ENCODE measurements around the gene SH3BP5L. TPM values are rescaled to one million over a fixed set of nuclear protein-coding genes. Genes with fewer than 3 reads are reported as not detected.

Gene SH3BP5L
- total RNA-seq, 2 donors from 2014 or later: 13.7 to 14.8 TPM

- ATAC-seq (no peak), DNase-seq (no peak)
- Histone ChIP-seq H3K4me3 (no peak overlapping the region), H3K27me3 (no peaks in the 10 kb centered on the region), H3K27ac (no peak overlapping the region), H3K4me1 (peaks cover 23% of the 10 kb centered on the region), H3K9me3 (no peaks in the 10 kb centered on the region), H3K36me3 (replicated peaks in 1 of 2; ENCODE audit: insufficient read depth in 1 of 2, low read depth in 2 of 2) (no peaks in the 10 kb centered on the region)
- TF ChIP-seq CTCF (IDR thresholded peaks at IDR 0.05) (no peak), POLR2A (IDR thresholded peaks at IDR 0.05) (no peak)
- 51 to 55% methylated on average over 3 of the region's 3 CpGs for WGBS, 2 donors
- intact Hi-C loops (cut with DNase I): no loop called here
Observed at GRCh38 chr1:248828845-248829244, 3.1 kb upstream of the SH3BP5L start.

- ATAC-seq (no peak), DNase-seq (no peak)
- no peaks in the 10 kb centered on the region for H3K36me3 ChIP-seq (replicated peaks in 1 of 2; ENCODE audit: insufficient read depth in 1 of 2, low read depth in 2 of 2)
- intact Hi-C loops (cut with DNase I): no loop called here
- peak overlapping the region; percentile 61 to 63 for H3K4me3 ChIP-seq
- peak overlapping the region; percentile 77 to 95 (median 93) for H3K27ac ChIP-seq
- no peak for TF ChIP-seq POLR2A (IDR thresholded peaks at IDR 0.05)
- no peak for TF ChIP-seq CTCF (IDR thresholded peaks at IDR 0.05)
- peaks cover 56% of the 10 kb centered on the region for H3K4me1 ChIP-seq
- no peaks in the 10 kb centered on the region for H3K27me3 ChIP-seq
- WGBS, 2 donors: 0 to 1% methylated on average over 18 of the region's 18 CpGs
- H3K9me3 ChIP-seq: no peaks in the 10 kb centered on the region
Observed at GRCh38 chr1:248825573-248825908, 174 bp downstream of the SH3BP5L start.

- Histone ChIP-seq H3K27ac (peak overlapping the region in 3 of 4 donors; percentile 77 to 95 (median 94)), H3K27me3 (no peaks in the 10 kb centered on the region), H3K36me3 (replicated peaks in 1 of 2; ENCODE audit: insufficient read depth in 1 of 2, low read depth in 2 of 2) (no peaks in the 10 kb centered on the region), H3K9me3 (no peaks in the 10 kb centered on the region), H3K4me1 (peaks cover 56% of the 10 kb centered on the region), H3K4me3 (peak overlapping the region; percentile 61 to 63)
- intact Hi-C loops (cut with DNase I): no loop called here
- no peak for TF ChIP-seq POLR2A (IDR thresholded peaks at IDR 0.05)
- TF ChIP-seq CTCF (IDR thresholded peaks at IDR 0.05): no peak
- ATAC-seq (no peak), DNase-seq (peak in 2 of 4 donors; percentile 13 to 15)
- 26 to 35% methylated on average over 10 of the region's 10 CpGs for WGBS, 2 donors
Observed at GRCh38 chr1:248825136-248825535, 579 bp downstream of the SH3BP5L start.

GRCh38 chr1:248824701-248825100 lies 1.0 kb downstream of the SH3BP5L start:
- DNase-seq (peak in 2 of 4 donors; percentile 7 to 10), ATAC-seq (no peak)
- Histone ChIP-seq H3K27me3 (no peaks in the 10 kb centered on the region), H3K4me3 (no peak overlapping the region), H3K9me3 (no peaks in the 10 kb centered on the region), H3K27ac (peak overlapping the region in 1 of 4 donors; percentile 95), H3K4me1 (peaks cover 56% of the 10 kb centered on the region), H3K36me3 (replicated peaks in 1 of 2; ENCODE audit: insufficient read depth in 1 of 2, low read depth in 2 of 2) (peaks cover 0 to 1% of the 10 kb centered on the region in 2 donors)
- WGBS, 2 donors: 74 to 81% methylated on average over 3 of the region's 3 CpGs
- no peak for TF ChIP-seq CTCF (IDR thresholded peaks at IDR 0.05)
- no peak for TF ChIP-seq POLR2A (IDR thresholded peaks at IDR 0.05)
- intact Hi-C loops (cut with DNase I): no loop called here

GRCh38 chr1:248824301-248824700 lies 1.4 kb downstream of the SH3BP5L start:
- 93 to 94% methylated on average over 1 of the region's 1 CpG for WGBS, 2 donors
- intact Hi-C loops (cut with DNase I): no loop called here

More at GRCh38 chr1:248824301-248824700, 1.4 kb downstream of the SH3BP5L start:
- ATAC-seq: no peak
- TF ChIP-seq POLR2A (IDR thresholded peaks at IDR 0.05) (no peak), CTCF (IDR thresholded peaks at IDR 0.05) (no peak)
- DNase-seq: peak in 1 of 4 donors; percentile 5
- H3K27ac ChIP-seq: no peak overlapping the region
- peaks cover 0 to 1% of the 10 kb centered on the region in 2 donors for H3K36me3 ChIP-seq (replicated peaks in 1 of 2; ENCODE audit: insufficient read depth in 1 of 2, low read depth in 2 of 2)
- peaks cover 56% of the 10 kb centered on the region for H3K4me1 ChIP-seq
- no peak overlapping the region for H3K4me3 ChIP-seq
- H3K9me3 ChIP-seq: no peaks in the 10 kb centered on the region
- no peaks in the 10 kb centered on the region for H3K27me3 ChIP-seq
